Caco-2 (cell line): ENCODE results near the gene SLC25A3. TPM values are rescaled to one million over a fixed set of nuclear protein-coding genes. Genes with fewer than 3 reads are reported as not detected.

Experiments
- total RNA-seq: library from RNA; stranded (reverse); gene quantifications from 2 replicates; pipeline ENCODE4 v1.2.3, GENCODE V29; 2022

SLC25A3 gene
- total RNA-seq, 1 experiment from 2014 or later = 888 TPM

Other genes with a start within 250 kb of the SLC25A3 start
- 203 and 212 TPM in 2 replicates for gene TMPO, start 78.1 kb upstream of the SLC25A3 start, total RNA-seq
- gene IKBIP, start 51.1 kb downstream of the SLC25A3 start, total RNA-seq = 9.9 and 10.9 TPM in 2 replicates
- 13.4 and 16.5 TPM in 2 replicates for gene APAF1, start 51.6 kb downstream of the SLC25A3 start, total RNA-seq